Glomerular endothelial cell (primary cell): Measurements from ENCODE around the gene ADGRG1. TPM values are rescaled to one million over a fixed set of nuclear protein-coding genes. Genes with fewer than 3 reads are reported as not detected.
"Not testable (repeated sequence)": the region's sequence is repeated elsewhere in the genome, so short reads cannot be mapped to it uniquely, and the experiment has no call there.

Experiments
- DNase-seq: peaks from one replicate; pipeline ENCODE4 v3.0.0-alpha.2; 2011; ENCODE audit warnings: low read depth, low spot score; ENCODE audit errors: extremely low read depth
- total RNA-seq: library from RNA; depleted of rRNA; stranded (reverse); fragments of >200 nt; gene quantifications from 2 replicates; pipeline ENCODE4 v1.2.3, GENCODE V29; 2015

Gene ADGRG1
- total RNA-seq, 1 donor from 2014 or later, result 129 TPM

GRCh38 chr16:57663917-57664661 is 35.7 kb downstream of the ADGRG1 start:
- DNase-seq, result no peak

GRCh38 chr16:57664662-57665025 is 36.2 kb downstream of the ADGRG1 start:
- DNase-seq, result no peak

DNA sequence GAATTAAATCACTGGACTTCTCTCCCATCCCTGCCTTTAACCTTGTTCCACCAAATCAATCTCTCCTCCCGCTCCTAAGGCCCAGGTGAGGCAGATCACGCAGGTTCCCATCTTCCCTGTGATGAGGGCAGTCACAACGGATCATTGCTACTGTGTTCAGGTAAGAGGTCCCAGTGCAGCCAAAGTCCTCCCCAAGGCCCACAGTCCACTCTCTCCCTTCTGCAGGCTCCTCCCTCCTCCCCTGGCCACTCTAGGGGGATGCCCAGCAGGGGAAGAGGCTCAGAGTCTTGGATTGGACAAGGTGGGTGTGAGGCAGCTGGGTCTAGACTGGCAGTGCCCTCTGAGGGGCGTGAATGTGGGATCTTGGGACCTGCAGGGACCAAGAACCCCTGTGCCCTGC is 37.1 kb downstream of the ADGRG1 start:
- no peak for DNase-seq

- DNase-seq, result no peak
These were observed 38.1 kb downstream of the ADGRG1 start for GRCh38 chr16:57666353-57667047.

- no peak for DNase-seq
These were observed 38.7 kb downstream of the ADGRG1 start for GRCh38 chr16:57667048-57667525.

DNA sequence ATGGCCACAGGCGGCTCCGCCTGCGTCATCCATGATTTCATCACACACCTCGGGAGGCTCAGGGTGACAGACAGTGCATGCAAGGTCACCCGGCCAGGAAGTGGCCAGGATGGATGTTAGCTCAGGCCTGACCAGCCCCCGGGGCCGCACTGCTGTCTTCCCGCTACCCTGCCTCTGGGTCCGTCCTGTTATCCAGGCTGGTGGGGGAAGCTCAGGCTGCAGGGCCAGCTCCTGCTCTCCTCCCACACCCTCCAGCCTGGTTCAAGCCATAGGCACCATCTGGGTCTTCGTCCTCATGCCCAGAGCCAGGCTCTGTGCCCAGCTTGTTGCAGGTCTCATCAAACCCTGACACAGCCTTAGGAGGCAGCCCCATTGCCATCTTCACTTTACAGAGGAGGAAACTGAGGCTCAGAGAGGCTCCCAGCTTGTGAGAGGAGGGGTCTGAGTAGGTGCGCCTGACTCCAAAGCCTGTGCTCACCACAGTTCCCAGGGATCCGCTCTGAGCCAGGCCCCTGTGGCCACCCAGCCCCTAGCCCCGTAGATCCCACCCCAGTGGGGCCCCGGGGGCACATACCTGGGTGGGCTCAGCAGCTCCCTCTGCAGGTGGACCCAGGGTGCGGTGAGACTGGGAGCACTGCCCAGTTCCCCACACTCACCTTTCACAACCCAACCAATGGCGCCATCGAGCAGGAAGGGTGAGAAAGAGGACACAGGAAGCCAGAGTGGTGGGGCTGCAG is 39.3 kb downstream of the ADGRG1 start:
- no peak for DNase-seq

- no peak for DNase-seq
These were observed 39.8 kb downstream of the ADGRG1 start, which contains the start of gene ADGRG3 for GRCh38 chr16:57668263-57668571. Gene ADGRG3, plus strand, starts transcription at chr16:57668306. Its CDS starts 42 bp downstream, at chr16:57668348.

- DNase-seq, result no peak
These were observed 40.4 kb downstream of the ADGRG1 start for GRCh38 chr16:57668630-57669475.

DNA sequence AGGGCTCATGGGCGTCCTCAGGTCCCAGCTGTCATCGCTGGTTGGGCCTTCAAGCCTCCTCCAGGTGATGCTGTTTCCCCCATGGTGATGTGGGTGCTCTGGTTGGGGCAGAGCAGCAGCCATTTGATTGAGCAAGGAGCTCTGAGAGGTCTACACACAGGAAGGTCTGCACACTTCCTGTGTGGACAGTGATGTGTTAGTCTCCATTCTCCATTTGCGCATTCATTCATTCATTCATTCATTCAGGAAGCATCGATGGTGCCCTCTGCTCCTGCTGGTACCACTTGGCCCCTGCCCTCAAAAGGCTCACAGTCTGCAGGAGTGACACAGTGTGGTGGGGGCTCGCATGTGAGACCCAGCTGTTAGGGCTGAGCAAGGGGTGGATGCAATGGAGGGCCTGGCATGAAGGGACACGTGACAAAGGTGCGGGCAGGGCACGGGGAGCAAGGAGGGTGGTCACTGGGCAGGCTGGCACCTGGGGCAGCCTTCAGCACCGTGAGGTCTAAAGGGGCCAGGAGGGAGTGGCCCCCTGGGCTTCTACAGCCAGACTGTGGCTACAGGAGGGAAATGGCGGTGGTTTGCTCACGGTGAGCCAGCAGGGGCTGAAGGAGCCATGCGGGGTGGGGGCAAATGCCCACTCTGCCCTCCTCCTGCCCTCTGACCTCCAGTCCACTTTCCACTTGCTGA is 41.2 kb downstream of the ADGRG1 start:
- no peak for DNase-seq

DNA sequence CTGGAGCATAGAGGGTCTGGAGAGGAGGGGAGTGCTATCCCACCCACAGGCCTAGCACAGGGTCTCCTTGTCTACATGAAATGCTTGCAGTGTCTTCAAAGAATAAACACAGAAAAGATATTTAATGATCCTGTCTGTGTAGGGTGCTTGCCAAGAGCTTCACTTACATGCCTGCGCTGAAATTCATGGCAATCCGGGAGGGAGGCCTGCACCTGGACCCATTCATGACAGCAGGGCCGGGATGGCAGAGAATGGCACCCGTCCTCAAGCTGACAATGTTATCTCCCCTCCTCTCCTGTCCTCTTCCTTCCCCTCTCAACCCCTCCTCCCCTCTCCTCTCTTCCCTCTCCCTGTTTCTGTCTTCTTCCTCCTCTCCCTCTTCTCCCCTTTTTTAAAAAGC is 41.8 kb downstream of the ADGRG1 start:
- DNase-seq, result no peak

GRCh38 chr16:57671451-57671850 is 43.0 kb downstream of the ADGRG1 start:
- DNase-seq, result not testable (repeated sequence)

GRCh38 chr16:57672416-57672815 is 44.0 kb downstream of the ADGRG1 start:
- DNase-seq, result no peak

DNA sequence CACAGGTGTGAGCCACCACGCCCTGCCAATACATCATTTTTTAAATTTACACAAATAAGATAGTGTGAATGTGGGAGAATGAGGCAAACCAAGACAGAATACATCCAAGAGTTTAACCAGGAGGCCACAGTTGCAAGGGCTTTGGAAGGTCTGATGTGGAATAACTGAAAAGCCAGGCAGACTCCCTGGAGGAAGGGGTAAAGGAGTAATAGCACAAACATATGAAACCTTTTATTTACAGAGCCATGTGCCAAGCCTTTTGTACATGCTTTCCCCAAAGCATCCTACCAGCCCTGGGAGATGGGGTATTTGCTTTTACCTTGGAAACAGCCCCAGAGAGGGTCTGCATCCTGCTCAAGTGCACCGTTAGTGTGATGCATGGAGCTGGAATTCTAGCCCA is 44.4 kb downstream of the ADGRG1 start:
- DNase-seq, result no peak

DNA sequence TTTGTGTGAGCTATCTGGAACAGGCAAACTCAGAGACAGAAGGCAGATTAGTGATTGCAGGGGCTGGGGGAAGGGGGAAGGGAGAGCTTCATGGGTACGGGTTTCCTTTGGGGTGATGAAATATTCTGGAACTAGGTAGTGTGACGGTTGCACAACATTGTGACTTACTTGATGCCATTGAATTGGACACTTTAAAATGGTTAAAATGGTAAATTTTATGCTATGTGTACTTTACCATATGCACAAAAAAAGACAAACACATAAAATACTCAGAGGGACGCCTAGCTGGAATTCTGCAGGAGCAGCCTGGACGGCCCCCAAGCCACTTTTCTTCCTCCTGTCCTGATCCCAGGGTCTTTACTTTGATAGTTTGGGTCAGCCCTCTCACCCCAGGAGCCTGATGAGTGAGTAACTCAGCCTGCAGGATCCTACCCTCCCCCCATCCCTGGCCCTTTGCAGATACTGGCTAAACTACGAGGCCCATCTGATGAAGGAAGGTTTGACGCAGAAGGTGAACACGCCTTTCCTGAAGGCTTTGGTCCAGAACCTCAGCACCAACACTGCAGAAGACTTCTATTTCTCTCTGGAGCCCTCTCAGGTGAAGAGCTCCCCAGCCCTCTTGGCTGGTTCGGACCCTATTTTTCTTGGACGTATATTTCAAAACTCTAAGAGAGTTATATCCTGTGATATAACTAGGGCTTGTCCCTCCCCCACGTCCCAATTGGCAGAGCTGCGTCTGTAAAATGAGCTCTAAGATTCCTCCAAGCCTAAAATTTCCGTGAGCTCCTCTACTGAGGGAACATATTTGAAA is 47.5 kb downstream of the ADGRG1 start:
- DNase-seq, result no peak

GRCh38 chr16:57676553-57677085 is 48.2 kb downstream of the ADGRG1 start:
- no peak for DNase-seq

GRCh38 chr16:57677622-57678369 is 49.4 kb downstream of the ADGRG1 start:
- no peak for DNase-seq

- DNase-seq, result no peak
These were observed 50.6 kb downstream of the ADGRG1 start for GRCh38 chr16:57679016-57679415.

DNA sequence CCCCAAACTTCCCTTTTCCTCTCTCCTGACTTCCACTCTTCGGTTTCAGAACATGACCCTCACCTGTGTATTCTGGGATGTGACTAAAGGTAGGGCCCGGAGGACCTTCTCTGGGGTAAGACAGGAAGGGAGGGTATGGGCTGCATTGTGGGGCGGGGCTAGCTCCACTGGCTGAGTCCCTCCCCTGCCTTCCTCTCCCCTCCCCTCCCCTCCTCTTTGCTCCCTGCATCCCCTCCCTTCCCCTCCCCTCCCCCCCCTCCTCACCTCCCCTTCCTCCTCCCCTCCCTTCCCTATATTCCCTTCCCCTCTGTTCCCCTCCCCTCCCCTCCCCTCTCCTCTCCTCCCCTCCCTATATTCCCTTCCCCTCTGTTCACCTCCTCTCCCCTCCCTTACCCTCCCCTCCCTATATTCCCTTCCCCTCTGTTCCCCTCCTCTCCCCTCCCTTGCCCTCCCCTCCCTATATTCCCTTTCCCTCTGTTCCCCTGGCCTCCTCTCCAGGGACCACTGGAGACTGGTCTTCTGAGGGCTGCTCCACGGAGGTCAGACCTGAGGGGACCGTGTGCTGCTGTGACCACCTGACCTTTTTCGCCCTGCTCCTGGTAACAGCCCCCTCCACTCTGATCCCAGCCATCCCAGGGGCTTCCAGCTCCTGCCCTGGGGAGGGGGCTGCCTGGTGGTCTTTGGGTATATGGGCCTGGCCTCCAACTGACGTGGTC is 51.5 kb downstream of the ADGRG1 start:
- no peak for DNase-seq
